Measurements from ENCODE around the gene CLASP1. TPM values are rescaled to one million over a fixed set of nuclear protein-coding genes. Genes with fewer than 3 reads are reported as not detected.
"Not testable (repeated sequence)": the region's sequence is repeated elsewhere in the genome, so short reads cannot be mapped to it uniquely, and the experiment has no call there.

Gene CLASP1
- polyA plus RNA-seq, 1 donor (not counting 4 experiments of a cell fraction or from before 2014, with no cell fraction given), result 16.7 TPM

DNA sequence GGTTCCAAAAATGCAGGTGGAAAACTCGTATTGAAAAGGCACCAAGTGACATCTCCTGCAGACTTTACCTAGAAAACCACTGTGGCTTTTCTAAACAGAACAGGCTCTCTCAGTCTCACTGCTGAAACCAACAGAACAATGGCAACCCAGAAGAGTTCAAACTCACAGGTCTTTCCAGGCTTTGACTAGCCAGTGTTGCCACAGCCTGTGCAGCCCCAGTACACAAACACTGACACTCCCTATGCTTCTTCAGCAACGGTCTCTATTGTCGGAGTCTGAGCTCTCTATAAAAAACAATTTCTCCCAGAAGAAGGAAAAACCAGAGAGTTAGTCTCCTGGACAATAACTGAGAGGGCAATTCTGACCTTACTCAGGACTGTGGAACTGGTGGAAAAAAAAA is 206.4 kb downstream of the CLASP1 start:
- Histone ChIP-seq H3K9me1 (ENCODE audit: control insufficient read depth, extremely low read depth, insufficient read depth, low read length) (no peaks in the 10 kb centered on the region), H3K4me1 (ENCODE audit: control insufficient read depth, extremely low read depth, insufficient read depth, low read length) (peaks cover 2% of the 10 kb centered on the region), H3K9ac (ENCODE audit: control insufficient read depth, extremely low read depth, insufficient read depth, low read length) (no peak overlapping the region), H2AFZ (ENCODE audit: control insufficient read depth, low read length) (no peak overlapping the region), H3K36me3 (ENCODE audit: control insufficient read depth in 2 of 2, extremely low read depth in 1 of 2, insufficient read depth in 2 of 2, low read length in 2 of 2) (peaks cover 26 to 27% of the 10 kb centered on the region in 2 experiments), H3K27ac (ENCODE audit: control insufficient read depth, insufficient read depth, low read length) (no peak overlapping the region), H3K79me2 (ENCODE audit: control insufficient read depth, insufficient read depth, low read length) (no peaks in the 10 kb centered on the region), H3K9me3 (ENCODE audit: control insufficient read depth, low read depth, low read length) (no peaks in the 10 kb centered on the region), H4K20me1 (ENCODE audit: control insufficient read depth, extremely low read depth, insufficient read depth, low read length) (no peaks in the 10 kb centered on the region), H3K4me2 (ENCODE audit: control insufficient read depth, extremely low read depth, insufficient read depth, low read depth, low read length) (no peak overlapping the region), H3K4me3 (ENCODE audit: control insufficient read depth in 2 of 3, extremely low read depth in 1 of 3, insufficient read depth in 2 of 3, low read depth in 1 of 3, low read length in 3 of 3) (no peak overlapping the region), H3K27me3 (ENCODE audit: control insufficient read depth, extremely low read depth, insufficient read depth, low read length) (no peaks in the 10 kb centered on the region)
- dilution Hi-C loops (cut with MboI; ENCODE audit: extremely low pct_ligation_motif_present, low sequenced_read_pairs), result no loop called here
- DNase-seq (ENCODE audit: low read depth, low spot score) (no peak), FAIRE-seq (no peak)
- TF ChIP-seq, protein P1, sequence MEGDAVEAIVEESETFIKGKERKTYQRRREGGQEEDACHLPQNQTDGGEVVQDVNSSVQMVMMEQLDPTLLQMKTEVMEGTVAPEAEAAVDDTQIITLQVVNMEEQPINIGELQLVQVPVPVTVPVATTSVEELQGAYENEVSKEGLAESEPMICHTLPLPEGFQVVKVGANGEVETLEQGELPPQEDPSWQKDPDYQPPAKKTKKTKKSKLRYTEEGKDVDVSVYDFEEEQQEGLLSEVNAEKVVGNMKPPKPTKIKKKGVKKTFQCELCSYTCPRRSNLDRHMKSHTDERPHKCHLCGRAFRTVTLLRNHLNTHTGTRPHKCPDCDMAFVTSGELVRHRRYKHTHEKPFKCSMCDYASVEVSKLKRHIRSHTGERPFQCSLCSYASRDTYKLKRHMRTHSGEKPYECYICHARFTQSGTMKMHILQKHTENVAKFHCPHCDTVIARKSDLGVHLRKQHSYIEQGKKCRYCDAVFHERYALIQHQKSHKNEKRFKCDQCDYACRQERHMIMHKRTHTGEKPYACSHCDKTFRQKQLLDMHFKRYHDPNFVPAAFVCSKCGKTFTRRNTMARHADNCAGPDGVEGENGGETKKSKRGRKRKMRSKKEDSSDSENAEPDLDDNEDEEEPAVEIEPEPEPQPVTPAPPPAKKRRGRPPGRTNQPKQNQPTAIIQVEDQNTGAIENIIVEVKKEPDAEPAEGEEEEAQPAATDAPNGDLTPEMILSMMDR (optimal IDR thresholded peaks at IDR 0.05 in 1 of 3, IDR thresholded peaks at IDR 0.05 in 1 of 3, conservative IDR thresholded peaks at IDR 0.05 in 1 of 3; ENCODE audit: extremely low read depth in 1 of 3, insufficient read depth in 2 of 3, low read length in 3 of 3), result no peak
- TF ChIP-seq EZH2 (IDR thresholded peaks at IDR 0.05; ENCODE audit: low read length), result no peak

DNA sequence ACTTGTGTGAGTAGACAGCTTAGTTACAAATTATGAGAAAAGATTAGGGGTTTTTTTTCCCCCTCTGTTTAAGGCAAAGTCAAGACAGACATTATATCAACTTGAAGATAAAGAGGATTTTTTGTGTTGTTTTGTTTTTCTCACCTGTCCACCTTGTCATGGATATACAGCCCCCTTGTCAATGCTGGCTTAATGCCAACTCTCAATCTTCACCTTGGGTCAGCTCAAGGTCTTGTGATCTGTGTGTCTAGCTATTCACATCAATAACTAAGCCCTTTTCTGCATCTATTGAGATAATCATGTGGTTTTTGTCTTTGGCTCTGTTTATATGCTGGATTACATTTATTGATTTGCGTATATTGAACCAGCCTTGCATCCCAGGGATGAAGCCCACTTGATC is 211.0 kb downstream of the CLASP1 start:
- dilution Hi-C loops (cut with MboI; ENCODE audit: extremely low pct_ligation_motif_present, low sequenced_read_pairs); H3K79me2 ChIP-seq (ENCODE audit: control insufficient read depth, insufficient read depth, low read length); H3K4me2 ChIP-seq (ENCODE audit: control insufficient read depth, extremely low read depth, insufficient read depth, low read depth, low read length); H3K9ac ChIP-seq (ENCODE audit: control insufficient read depth, extremely low read depth, insufficient read depth, low read length); H3K4me1 ChIP-seq (ENCODE audit: control insufficient read depth, extremely low read depth, insufficient read depth, low read length); H3K4me3 ChIP-seq (ENCODE audit: control insufficient read depth in 2 of 3, extremely low read depth in 1 of 3, insufficient read depth in 2 of 3, low read depth in 1 of 3, low read length in 3 of 3); H4K20me1 ChIP-seq (ENCODE audit: control insufficient read depth, extremely low read depth, insufficient read depth, low read length); H2AFZ ChIP-seq (ENCODE audit: control insufficient read depth, low read length); H3K9me3 ChIP-seq (ENCODE audit: control insufficient read depth, low read depth, low read length); H3K9me1 ChIP-seq (ENCODE audit: control insufficient read depth, extremely low read depth, insufficient read depth, low read length); H3K27ac ChIP-seq (ENCODE audit: control insufficient read depth, insufficient read depth, low read length); FAIRE-seq; H3K27me3 ChIP-seq (ENCODE audit: control insufficient read depth, extremely low read depth, insufficient read depth, low read length); DNase-seq (ENCODE audit: low read depth, low spot score): not testable (repeated sequence)
- peaks cover 7 to 15% of the 10 kb centered on the region in 2 experiments for H3K36me3 ChIP-seq (ENCODE audit: control insufficient read depth in 2 of 2, extremely low read depth in 1 of 2, insufficient read depth in 2 of 2, low read length in 2 of 2)

DNA sequence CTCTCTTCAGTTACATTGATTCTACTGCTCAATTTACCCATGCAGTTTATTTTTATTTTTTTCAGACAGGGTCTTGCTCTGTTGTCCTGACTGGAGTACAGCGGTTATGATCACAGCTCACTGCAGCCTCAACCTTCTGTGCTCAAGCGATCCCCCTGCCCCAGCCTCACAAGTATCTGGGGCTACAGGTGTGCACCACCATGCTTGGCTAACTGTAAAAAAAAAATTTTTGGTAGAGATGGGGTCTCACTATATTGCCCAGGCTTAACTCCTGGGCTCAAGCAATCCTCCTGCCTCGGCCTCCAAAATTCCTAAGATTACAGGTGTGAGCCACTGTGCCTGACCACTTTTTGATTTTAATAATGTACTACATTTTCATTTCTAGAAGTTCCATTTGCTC is 212.3 kb downstream of the CLASP1 start:
- Histone ChIP-seq H3K36me3 (ENCODE audit: control insufficient read depth in 2 of 2, extremely low read depth in 1 of 2, insufficient read depth in 2 of 2, low read length in 2 of 2) (peaks cover 11 to 13% of the 10 kb centered on the region in 2 experiments), H3K9me3 (ENCODE audit: control insufficient read depth, low read depth, low read length) (no peaks in the 10 kb centered on the region), H4K20me1 (ENCODE audit: control insufficient read depth, extremely low read depth, insufficient read depth, low read length) (no peaks in the 10 kb centered on the region), H3K27me3 (ENCODE audit: control insufficient read depth, extremely low read depth, insufficient read depth, low read length) (no peaks in the 10 kb centered on the region), H3K79me2 (ENCODE audit: control insufficient read depth, insufficient read depth, low read length) (no peaks in the 10 kb centered on the region), H2AFZ (ENCODE audit: control insufficient read depth, low read length) (no peak overlapping the region), H3K9ac (ENCODE audit: control insufficient read depth, extremely low read depth, insufficient read depth, low read length) (no peak overlapping the region), H3K4me3 (ENCODE audit: control insufficient read depth in 2 of 3, extremely low read depth in 1 of 3, insufficient read depth in 2 of 3, low read depth in 1 of 3, low read length in 3 of 3) (no peak overlapping the region), H3K4me1 (ENCODE audit: control insufficient read depth, extremely low read depth, insufficient read depth, low read length) (no peaks in the 10 kb centered on the region), H3K4me2 (ENCODE audit: control insufficient read depth, extremely low read depth, insufficient read depth, low read depth, low read length) (no peak overlapping the region), H3K27ac (ENCODE audit: control insufficient read depth, insufficient read depth, low read length) (no peak overlapping the region), H3K9me1 (ENCODE audit: control insufficient read depth, extremely low read depth, insufficient read depth, low read length) (no peaks in the 10 kb centered on the region)
- FAIRE-seq (no peak), DNase-seq (ENCODE audit: low read depth, low spot score) (no peak)
- dilution Hi-C loops (cut with MboI; ENCODE audit: extremely low pct_ligation_motif_present, low sequenced_read_pairs), result no loop called here
- no peak for TF ChIP-seq EZH2 (IDR thresholded peaks at IDR 0.05; ENCODE audit: low read length)
- TF ChIP-seq, protein P1 (optimal IDR thresholded peaks at IDR 0.05 in 1 of 3, IDR thresholded peaks at IDR 0.05 in 1 of 3, conservative IDR thresholded peaks at IDR 0.05 in 1 of 3; ENCODE audit: extremely low read depth in 1 of 3, insufficient read depth in 2 of 3, low read length in 3 of 3), result no peak

Measured in keratinocyte (primary cell).